Retinal pigment epithelial cell (primary cell): ENCODE data around the gene GJB3.
"Not testable (repeated sequence)": the region's sequence is repeated elsewhere in the genome, so short reads cannot be mapped to it uniquely, and the experiment has no call there.

Source experiments
- DNase-seq: peaks from one replicate; pipeline ENCODE4 v3.0.0-alpha.2; 2010; ENCODE audit warnings: low read depth
- H3K4me3 ChIP-seq: 2 replicates; pipeline ENCODE4 v1.5.1; 2011; ENCODE audit warnings: mild to moderate bottlenecking, low read length, control low read depth, moderate library complexity
- CTCF ChIP-seq: conservative IDR thresholded peaks from 2 replicates; pipeline ENCODE4 v1.5.1; 2011; ENCODE audit warnings: low read depth, low read length, control low read depth, inconsistent platforms

Gene GJB3

GRCh38 chr1:34794790-34795180 is 13.8 kb downstream of the GJB3 start:
- no peak overlapping the region for H3K4me3 ChIP-seq
- no peak for DNase-seq
- TF ChIP-seq CTCF: no peak

GRCh38 chr1:34795916-34796315 is 14.9 kb downstream of the GJB3 start:
- H3K4me3 ChIP-seq: no peak overlapping the region
- no peak for TF ChIP-seq CTCF
- DNase-seq: no peak

GRCh38 chr1:34796990-34797389 is 16.0 kb downstream of the GJB3 start:
- H3K4me3 ChIP-seq: no peak overlapping the region
- TF ChIP-seq CTCF: no peak
- no peak for DNase-seq

GRCh38 chr1:34800214-34800613 is 19.2 kb downstream of the GJB3 start:
- TF ChIP-seq CTCF: no peak
- no peak for DNase-seq

GRCh38 chr1:34803770-34804169 is 22.8 kb downstream of the GJB3 start:
- no peak for DNase-seq
- no peak for TF ChIP-seq CTCF
- no peak overlapping the region for H3K4me3 ChIP-seq

More at GRCh38 chr1:34800214-34800613, 19.2 kb downstream of the GJB3 start:
- H3K4me3 ChIP-seq: no peak overlapping the region

- no peak for DNase-seq
- no peak for TF ChIP-seq CTCF
- H3K4me3 ChIP-seq: no peak overlapping the region
Measured at GRCh38 chr1:34806396-34806795, 25.4 kb downstream of the GJB3 start.

- H3K4me3 ChIP-seq: no peak overlapping the region
- no peak for TF ChIP-seq CTCF
- DNase-seq: no peak
Measured at GRCh38 chr1:34808051-34808810, 27.2 kb downstream of the GJB3 start.

GRCh38 chr1:34810781-34811180 is 29.8 kb downstream of the GJB3 start:
- not testable (repeated sequence) for H3K4me3 ChIP-seq, DNase-seq
